Panc1 (cell line): Measurements from ENCODE around the gene EXOC6B.

ENCODE experiments used
- CTCF ChIP-seq: fragments of 450-650 bp; IDR thresholded peaks from 2 replicates; pipeline ENCODE4 v1.5.1; 2017; ENCODE audit warnings: mild to moderate bottlenecking
- POLR2AphosphoS5 ChIP-seq: IDR thresholded peaks from 2 replicates; pipeline ENCODE4 v1.6.1; 2012; ENCODE audit warnings: mild to moderate bottlenecking, low read depth, low read length, moderate library complexity
- REST ChIP-seq, 2 experiments: IDR thresholded peaks; 2 replicates each; pipeline ENCODE4 v1.6.1; 2011 to 2012; ENCODE audit warnings: low read depth in 2 of 2, control low read depth in 1 of 2, low read length in 1 of 2, mild to moderate bottlenecking in 1 of 2, moderate library complexity in 1 of 2; ENCODE audit not compliant: insufficient read depth in 1 of 2
- TCF7L2 ChIP-seq: IDR thresholded peaks from 2 replicates; pipeline ENCODE4 v1.6.1; 2011; ENCODE audit warnings: mild to moderate bottlenecking, low read depth, low read length, inconsistent platforms

DNA sequence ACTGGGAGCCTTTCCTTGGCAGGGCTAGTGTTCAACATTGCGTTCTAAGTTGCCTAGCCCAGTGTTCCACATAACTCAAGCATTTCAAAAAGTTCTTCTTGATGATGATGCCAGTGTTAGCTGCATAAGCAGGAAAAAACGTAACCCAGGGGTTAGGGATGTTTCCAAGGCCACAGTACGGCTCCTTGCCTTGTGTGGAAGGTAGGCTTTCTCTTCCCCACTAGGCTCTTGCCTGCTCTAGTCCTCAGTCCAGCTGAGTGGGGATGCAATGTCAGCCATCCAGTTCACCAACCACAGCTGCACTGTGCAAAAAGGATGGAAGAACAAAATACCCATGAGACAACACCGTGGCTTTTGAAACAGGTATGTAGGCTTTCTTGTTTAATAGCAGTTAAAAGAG is 650.2 kb downstream of the EXOC6B start:
- TF ChIP-seq CTCF (no peak), TCF7L2 (no peak), REST (IDR thresholded peaks at IDR 0.05; ENCODE audit: insufficient read depth in 1 of 2, low read depth in 2 of 2, low read length in 1 of 2) (no peak), POLR2AphosphoS5 (no peak)
